Measurements from ENCODE around the gene KLF1.
A peak's percentile ranks its signal among the peaks of the same experiment; 100 is the strongest.
"Not testable (repeated sequence)": the region's sequence is repeated elsewhere in the genome, so short reads cannot be mapped to it uniquely, and the experiment has no call there.

KLF1 gene

DNA sequence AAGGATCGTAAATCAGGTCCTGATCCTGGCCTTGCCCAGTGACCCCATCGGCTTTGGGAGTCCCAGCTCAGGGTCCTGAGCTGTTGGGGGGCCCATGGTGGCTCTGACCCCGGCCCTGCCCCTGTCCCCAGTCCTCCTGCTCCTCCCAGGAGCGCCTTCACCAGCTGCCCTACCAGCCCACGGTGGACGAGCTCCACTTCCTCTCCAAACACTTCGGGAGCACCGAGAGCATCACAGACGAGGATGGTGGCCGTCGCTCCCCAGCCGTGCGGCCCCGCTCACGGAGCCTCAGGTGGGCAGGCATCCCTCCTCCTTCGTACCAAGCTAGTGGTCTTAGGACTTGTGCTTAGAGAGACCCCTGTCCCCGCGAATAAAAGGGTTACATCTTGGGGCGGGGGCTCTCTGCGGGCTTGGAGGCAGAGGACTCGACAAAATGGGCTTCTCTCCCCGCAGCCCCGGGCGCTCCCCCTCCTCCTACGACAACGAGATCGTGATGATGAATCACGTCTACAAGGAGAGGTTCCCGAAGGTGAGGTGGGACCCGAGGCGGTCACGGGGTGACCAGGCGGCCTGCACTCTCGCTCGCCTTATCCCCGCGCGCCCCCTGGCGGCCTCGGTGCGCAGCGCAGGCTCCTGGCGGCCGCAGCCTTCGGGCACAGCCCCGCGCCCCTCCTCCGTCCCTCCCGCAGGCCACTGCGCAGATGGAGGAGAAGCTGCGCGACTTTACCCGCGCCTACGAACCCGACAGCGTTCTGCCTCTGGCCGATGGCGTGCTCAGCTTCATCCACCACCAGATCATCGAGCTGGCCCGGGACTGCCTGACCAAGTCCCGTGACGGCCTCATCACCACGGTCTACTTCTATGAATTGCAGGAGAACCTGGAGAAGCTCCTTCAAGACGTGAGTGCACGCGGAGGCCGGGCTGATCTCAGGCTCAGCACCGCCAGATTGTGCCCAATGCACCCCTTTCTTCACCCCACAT lies 39.6 kb downstream of the KLF1 start:
- H3K27me3 ChIP-seq (replicated peaks in 2 of 5; ENCODE audit: control insufficient read depth in 4 of 5, insufficient read depth in 5 of 5, low read length in 4 of 5) = peaks cover 0 to 22% (median 6%) of the 10 kb centered on the region in 5 experiments
- peak; percentile 81 to 91 (median 90) for DNase-seq
- POLR2A ChIA-PET = interaction anchor here (0.8 to 1.2 kb wide), 2 partner anchors 70 to 166 kb away, joined by 3 read pairs; no protein-coding TSS in a partner anchor
- no peaks in the 10 kb centered on the region for H3K9me3 ChIP-seq (ENCODE audit: control extremely low read depth in 1 of 5, control insufficient read depth in 4 of 5, insufficient read depth in 2 of 5, low read depth in 1 of 5, low read length in 4 of 5)
- CTCF ChIA-PET = interaction anchor here (0.6 to 3.3 kb wide), 38 partner anchors 9 to 171 kb away, joined by 3 to 18 read pairs (median 4); partner anchors contain the start of genes CALR, FARSA, GCDH and PRDX2
- WGBS (ENCODE audit: insufficient coverage) = 12% methylated on average over 64 of the region's 69 CpGs
- no peak overlapping the region for H3K27ac ChIP-seq (ENCODE audit: insufficient read depth in 1 of 2, low read depth in 1 of 2, low read length in 2 of 2, poor library complexity in 1 of 2, severe bottlenecking in 2 of 2)
- peak overlapping the region in 3 of 7 experiments; percentile 25 to 68 (median 46) for H3K4me3 ChIP-seq (ENCODE audit: control insufficient read depth in 1 of 7, extremely low read depth in 1 of 7, insufficient read depth in 4 of 7, low read depth in 2 of 7, low read length in 6 of 7)
- H3K4me1 ChIP-seq (ENCODE audit: control extremely low read depth in 1 of 4, control insufficient read depth in 4 of 4, insufficient read depth in 4 of 4, low read length in 3 of 4) = peaks cover 0 to 11% (median 8%) of the 10 kb centered on the region in 4 experiments
- H3K36me3 ChIP-seq (ENCODE audit: control insufficient read depth in 4 of 4, insufficient read depth in 4 of 4, low read length in 3 of 4) = no peaks in the 10 kb centered on the region

DNA sequence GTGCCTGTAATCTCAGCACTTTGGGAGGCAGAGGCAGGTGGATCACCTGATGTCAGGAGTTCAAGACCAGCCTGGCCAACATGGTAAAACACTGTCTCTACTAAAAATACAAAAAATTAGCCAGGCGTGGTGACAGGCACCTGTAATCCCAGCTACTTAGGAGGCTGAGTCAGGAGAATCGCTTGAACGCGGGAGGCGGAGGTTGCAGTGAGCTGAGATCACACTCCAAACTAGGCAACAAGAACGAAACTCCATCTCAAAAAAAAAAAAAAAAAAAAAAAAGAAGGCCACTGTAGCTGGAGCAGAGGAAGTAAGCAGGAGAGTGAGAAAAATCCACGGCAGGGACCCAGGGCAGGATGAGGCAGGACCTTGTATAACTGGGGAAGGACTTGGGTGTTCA lies 40.4 kb downstream of the KLF1 start:
- POLR2A ChIA-PET; H3K9me3 ChIP-seq (ENCODE audit: control extremely low read depth in 1 of 5, control insufficient read depth in 4 of 5, insufficient read depth in 2 of 5, low read depth in 1 of 5, low read length in 4 of 5): not testable (repeated sequence)

DNA sequence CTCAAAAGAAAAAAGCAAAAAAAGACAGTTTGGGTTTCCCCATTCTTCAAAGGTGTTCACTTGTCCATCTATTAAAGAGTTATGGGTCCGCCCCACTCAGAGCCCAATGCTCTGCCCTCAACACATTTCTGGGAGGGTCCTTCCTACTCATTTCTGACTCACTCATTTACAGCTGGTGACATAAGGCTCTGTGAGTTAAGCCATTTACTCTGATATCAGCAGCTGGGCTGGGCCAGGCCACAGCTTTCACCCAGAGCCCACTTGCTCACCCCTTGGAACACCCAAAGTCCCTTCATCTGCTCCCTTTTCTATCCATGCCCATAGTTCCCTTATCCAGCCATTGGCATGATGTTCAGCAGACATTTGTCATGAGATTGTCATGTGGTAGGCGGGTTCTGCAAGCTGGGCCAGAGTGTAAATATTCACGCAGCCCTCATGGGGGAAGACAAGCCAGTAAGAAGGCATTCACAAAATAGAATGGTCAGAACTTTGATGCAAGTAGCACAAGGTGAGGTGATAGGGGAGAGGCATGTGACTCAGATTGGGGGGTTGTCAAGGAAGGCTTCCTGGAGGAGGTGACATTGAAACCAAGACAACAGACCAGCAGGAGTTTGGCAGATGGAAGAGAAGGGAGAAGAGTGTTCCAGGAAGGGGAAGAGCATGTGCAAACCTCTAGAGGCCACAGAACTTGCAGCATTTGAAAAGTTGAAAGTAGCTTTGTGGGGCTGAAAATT lies 42.8 kb downstream of the KLF1 start:
- POLR2A ChIA-PET = no interaction called here
- H3K4me3 ChIP-seq (ENCODE audit: control insufficient read depth in 1 of 7, extremely low read depth in 1 of 7, insufficient read depth in 4 of 7, low read depth in 2 of 7, low read length in 6 of 7) = no peak overlapping the region
- CTCF ChIA-PET = no interaction called here
- no peaks in the 10 kb centered on the region for H3K36me3 ChIP-seq (ENCODE audit: control insufficient read depth in 4 of 4, insufficient read depth in 4 of 4, low read length in 3 of 4)
- WGBS (ENCODE audit: insufficient coverage) = 97% methylated on average over 3 of the region's 3 CpGs
- no peak for DNase-seq
- peaks cover 5 to 53% (median 17%) of the 10 kb centered on the region in 5 experiments for H3K27me3 ChIP-seq (replicated peaks in 2 of 5; ENCODE audit: control insufficient read depth in 4 of 5, insufficient read depth in 5 of 5, low read length in 4 of 5)
- H3K9me3 ChIP-seq (ENCODE audit: control extremely low read depth in 1 of 5, control insufficient read depth in 4 of 5, insufficient read depth in 2 of 5, low read depth in 1 of 5, low read length in 4 of 5) = peaks cover 0 to 2% (median 0%) of the 10 kb centered on the region in 5 experiments
- peaks cover 2 to 23% (median 14%) of the 10 kb centered on the region in 4 experiments for H3K4me1 ChIP-seq (ENCODE audit: control extremely low read depth in 1 of 4, control insufficient read depth in 4 of 4, insufficient read depth in 4 of 4, low read length in 3 of 4)
- no peak overlapping the region for H3K27ac ChIP-seq (ENCODE audit: insufficient read depth in 1 of 2, low read depth in 1 of 2, low read length in 2 of 2, poor library complexity in 1 of 2, severe bottlenecking in 2 of 2)

More for the DNA sequence above, 40.4 kb downstream of the KLF1 start:
- H3K27ac ChIP-seq (ENCODE audit: insufficient read depth in 1 of 2, low read depth in 1 of 2, low read length in 2 of 2, poor library complexity in 1 of 2, severe bottlenecking in 2 of 2); H3K4me3 ChIP-seq (ENCODE audit: control insufficient read depth in 1 of 7, extremely low read depth in 1 of 7, insufficient read depth in 4 of 7, low read depth in 2 of 7, low read length in 6 of 7); H3K36me3 ChIP-seq (ENCODE audit: control insufficient read depth in 4 of 4, insufficient read depth in 4 of 4, low read length in 3 of 4); DNase-seq: not testable (repeated sequence)
- H3K27me3 ChIP-seq (replicated peaks in 2 of 5; ENCODE audit: control insufficient read depth in 4 of 5, insufficient read depth in 5 of 5, low read length in 4 of 5) = peaks cover under 1 to 28% (median 8%) of the 10 kb centered on the region in 5 experiments
- CTCF ChIA-PET = interaction anchor here (0.6 to 3.3 kb wide), 23 partner anchors 8 to 169 kb away, joined by 3 to 18 read pairs (median 6); partner anchors contain the start of gene FARSA
- peaks cover 0 to 11% (median 8%) of the 10 kb centered on the region in 4 experiments for H3K4me1 ChIP-seq (ENCODE audit: control extremely low read depth in 1 of 4, control insufficient read depth in 4 of 4, insufficient read depth in 4 of 4, low read length in 3 of 4)
- WGBS (ENCODE audit: insufficient coverage) = 33% methylated on average over 1 of the region's 7 CpGs

DNA sequence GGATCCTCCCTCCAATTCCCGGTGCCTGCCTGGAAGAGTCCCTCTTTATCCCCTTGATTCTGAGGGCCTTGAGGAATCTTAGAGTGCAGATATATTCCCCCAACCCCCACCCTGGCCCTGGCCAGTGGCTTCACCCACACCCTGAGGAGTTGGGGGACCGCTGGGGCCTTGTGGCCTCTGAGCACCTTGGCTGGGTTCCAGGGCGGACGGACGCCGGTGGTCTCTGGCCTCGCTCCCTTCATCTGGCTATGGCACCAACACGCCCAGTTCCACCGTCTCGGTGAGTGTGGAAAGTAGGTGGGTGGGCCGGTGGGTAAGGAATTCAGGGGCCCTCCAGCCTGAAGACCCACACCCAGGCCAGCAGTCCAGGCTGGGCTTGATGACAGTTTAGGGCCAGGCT lies 43.7 kb downstream of the KLF1 start:
- peaks cover 5 to 59% (median 21%) of the 10 kb centered on the region in 5 experiments for H3K27me3 ChIP-seq (replicated peaks in 2 of 5; ENCODE audit: control insufficient read depth in 4 of 5, insufficient read depth in 5 of 5, low read length in 4 of 5)
- no peak overlapping the region for H3K4me3 ChIP-seq (ENCODE audit: control insufficient read depth in 1 of 7, extremely low read depth in 1 of 7, insufficient read depth in 4 of 7, low read depth in 2 of 7, low read length in 6 of 7)
- peaks cover 2 to 31% (median 21%) of the 10 kb centered on the region in 4 experiments for H3K4me1 ChIP-seq (ENCODE audit: control extremely low read depth in 1 of 4, control insufficient read depth in 4 of 4, insufficient read depth in 4 of 4, low read length in 3 of 4)
- ChIA-PET POLR2A (no interaction called here), CTCF (no interaction called here)
- H3K27ac ChIP-seq (ENCODE audit: insufficient read depth in 1 of 2, low read depth in 1 of 2, low read length in 2 of 2, poor library complexity in 1 of 2, severe bottlenecking in 2 of 2) = no peak overlapping the region
- DNase-seq = no peak
- peaks cover 0 to 2% (median 0%) of the 10 kb centered on the region in 5 experiments for H3K9me3 ChIP-seq (ENCODE audit: control extremely low read depth in 1 of 5, control insufficient read depth in 4 of 5, insufficient read depth in 2 of 5, low read depth in 1 of 5, low read length in 4 of 5)
- no peaks in the 10 kb centered on the region for H3K36me3 ChIP-seq (ENCODE audit: control insufficient read depth in 4 of 4, insufficient read depth in 4 of 4, low read length in 3 of 4)
- WGBS (ENCODE audit: insufficient coverage) = 94% methylated on average over 9 of the region's 11 CpGs

DNA sequence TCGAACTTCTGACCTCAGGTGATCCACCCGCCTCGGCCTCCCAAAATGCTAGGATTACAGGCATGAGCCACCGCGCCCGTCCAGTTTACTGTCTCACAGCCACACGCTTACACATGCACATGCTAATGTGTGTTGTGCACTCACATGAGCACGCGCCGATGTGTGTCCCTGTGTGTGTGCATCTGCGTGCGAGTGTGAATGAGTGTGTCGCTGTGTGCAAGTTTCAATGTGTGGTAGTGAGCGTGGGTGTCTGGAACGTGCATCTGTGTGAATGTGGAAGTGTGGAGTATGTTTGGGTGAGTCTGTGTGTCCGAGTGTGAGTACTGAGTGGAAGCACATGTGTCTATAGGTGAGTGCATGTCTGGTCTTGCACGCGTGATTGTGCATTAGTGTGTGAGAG lies 44.5 kb downstream of the KLF1 start:
- POLR2A ChIA-PET = no interaction called here
- CTCF ChIA-PET = no interaction called here

DNA sequence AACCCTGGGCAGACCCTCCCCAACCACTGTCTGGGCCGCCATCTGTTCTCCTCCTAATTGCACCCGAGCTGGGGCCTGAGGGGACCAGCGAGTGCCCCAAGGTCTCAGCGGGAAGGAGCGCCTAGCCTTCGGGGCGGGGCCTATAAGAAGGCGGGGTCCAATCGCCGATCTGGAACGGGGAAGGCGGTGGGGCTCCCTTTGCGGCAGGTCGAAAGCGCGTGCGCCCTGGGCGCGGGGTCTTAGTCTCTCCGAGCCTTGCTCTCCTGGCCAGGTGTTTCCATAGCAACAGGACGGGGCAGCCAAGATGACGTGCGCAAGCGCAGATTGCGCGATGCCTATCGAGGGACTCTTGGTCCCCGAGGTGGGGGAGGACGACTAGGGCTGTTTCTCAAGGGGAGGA lies 45.9 kb downstream of the KLF1 start:
- Histone ChIP-seq H3K36me3 (ENCODE audit: control insufficient read depth in 4 of 4, insufficient read depth in 4 of 4, low read length in 3 of 4) (no peaks in the 10 kb centered on the region), H3K4me3 (ENCODE audit: control insufficient read depth in 1 of 7, extremely low read depth in 1 of 7, insufficient read depth in 4 of 7, low read depth in 2 of 7, low read length in 6 of 7) (peak overlapping the region in 6 of 7 experiments; percentile 11 to 55 (median 41)), H3K27ac (ENCODE audit: insufficient read depth in 1 of 2, low read depth in 1 of 2, low read length in 2 of 2, poor library complexity in 1 of 2, severe bottlenecking in 2 of 2) (no peak overlapping the region), H3K4me1 (ENCODE audit: control extremely low read depth in 1 of 4, control insufficient read depth in 4 of 4, insufficient read depth in 4 of 4, low read length in 3 of 4) (peaks cover 2 to 26% (median 17%) of the 10 kb centered on the region in 4 experiments), H3K27me3 (replicated peaks in 2 of 5; ENCODE audit: control insufficient read depth in 4 of 5, insufficient read depth in 5 of 5, low read length in 4 of 5) (peaks cover 13 to 72% (median 30%) of the 10 kb centered on the region in 5 experiments), H3K9me3 (ENCODE audit: control extremely low read depth in 1 of 5, control insufficient read depth in 4 of 5, insufficient read depth in 2 of 5, low read depth in 1 of 5, low read length in 4 of 5) (peaks cover 0 to 2% (median 0%) of the 10 kb centered on the region in 5 experiments)
- POLR2A ChIA-PET = interaction anchor here (0.6 kb wide), 1 partner anchor 81 kb away, joined by 4 read pairs; no protein-coding TSS in a partner anchor
- CTCF ChIA-PET = no interaction called here
- 3% methylated on average over 29 of the region's 29 CpGs for WGBS (ENCODE audit: insufficient coverage)
- DNase-seq = peak in 2 of 3 donors; percentile 46 to 47

More for the DNA sequence above, 44.5 kb downstream of the KLF1 start:
- Histone ChIP-seq H3K27me3 (replicated peaks in 2 of 5; ENCODE audit: control insufficient read depth in 4 of 5, insufficient read depth in 5 of 5, low read length in 4 of 5) (peaks cover 5 to 66% (median 23%) of the 10 kb centered on the region in 5 experiments), H3K4me3 (ENCODE audit: control insufficient read depth in 1 of 7, extremely low read depth in 1 of 7, insufficient read depth in 4 of 7, low read depth in 2 of 7, low read length in 6 of 7) (no peak overlapping the region), H3K27ac (ENCODE audit: insufficient read depth in 1 of 2, low read depth in 1 of 2, low read length in 2 of 2, poor library complexity in 1 of 2, severe bottlenecking in 2 of 2) (no peak overlapping the region), H3K9me3 (ENCODE audit: control extremely low read depth in 1 of 5, control insufficient read depth in 4 of 5, insufficient read depth in 2 of 5, low read depth in 1 of 5, low read length in 4 of 5) (peaks cover 0 to 2% (median 0%) of the 10 kb centered on the region in 5 experiments), H3K4me1 (ENCODE audit: control extremely low read depth in 1 of 4, control insufficient read depth in 4 of 4, insufficient read depth in 4 of 4, low read length in 3 of 4) (peaks cover 2 to 32% (median 21%) of the 10 kb centered on the region in 4 experiments), H3K36me3 (ENCODE audit: control insufficient read depth in 4 of 4, insufficient read depth in 4 of 4, low read length in 3 of 4) (no peaks in the 10 kb centered on the region)
- WGBS (ENCODE audit: insufficient coverage) = 97% methylated on average over 18 of the region's 18 CpGs
- DNase-seq = no peak

Measured in common myeloid progenitor, CD34-positive (primary cell).